Body of pancreas (tissue), 4 donors: Measurements from ENCODE around the gene PLCB1. TPM values are rescaled to one million over a fixed set of nuclear protein-coding genes. Genes with fewer than 3 reads are reported as not detected.

Experiments used
- ATAC-seq: fragments of 150-250 bp; one replicate; pipeline ENCODE4 v1.9.1; 2016
- DNase-seq, 4 donors: peaks; one replicate each; pipeline ENCODE4 v3.0.0-alpha.2; 2019
- H3K27ac ChIP-seq, 4 donors: fragments of 200-600 bp; sonication (generic); 1 replicate in 3 of 4; 2 replicates in 1 of 4; pipeline versions ENCODE4 v1.5.1 to v1.6.1; 2016 to 2019; ENCODE audit warnings: mild to moderate bottlenecking in 1 of 4, mixed read lengths in 1 of 4, moderate library complexity in 1 of 4
- H3K27me3 ChIP-seq, 2 donors: fragments of 200-600 bp; sonication (generic); one replicate each; pipeline ENCODE4 v1.6.0; 2016; ENCODE audit warnings: mild to moderate bottlenecking in 1 of 2
- H3K36me3 ChIP-seq, 2 donors: fragments of 200-600 bp; sonication (generic); replicated peaks in 1 of 2; 2 replicates each; pipeline ENCODE4 v1.5.1; 2016; ENCODE audit warnings: low read depth in 2 of 2; ENCODE audit not compliant: insufficient read depth in 1 of 2
- H3K4me1 ChIP-seq: fragments of 200-600 bp; sonication (generic); one replicate; pipeline ENCODE4 v1.6.0; 2016
- H3K4me3 ChIP-seq, 2 donors: fragments of 200-600 bp; sonication (generic); 1 replicate in 1 of 2; 2 replicates in 1 of 2; pipeline ENCODE4 v1.5.1; 2016 to 2019
- H3K9me3 ChIP-seq, 3 donors: fragments of 200-600 bp; sonication (generic); 1 replicate in 2 of 3; 2 replicates in 1 of 3; pipeline ENCODE4 v1.5.1; 2016
- POLR2A ChIP-seq, 3 donors: fragments of 450-650 bp; IDR thresholded peaks; one replicate each; pipeline ENCODE4 v1.6.1; 2016; ENCODE audit warnings: antibody characterized with exemption in 3 of 3, mild to moderate bottlenecking in 2 of 3
- WGBS, 2 donors: methylation state at CpG; one replicate each; pipeline ENCODE4 v1.1.5; 2017; 5-methylcytosine and 5-hydroxymethylcytosine counted together
- intact Hi-C: fragments of 100-400 bp; cut with DNase I; formaldehyde crosslinking; loops from one replicate; pipeline ENCODE4 v1.15.1; 2023
- total RNA-seq, 2 donors: library from RNA; depleted of rRNA; stranded (reverse); fragments of >200 nt; gene quantifications; one replicate each; pipeline ENCODE4 v1.1.0, GENCODE V29; 2016
- TF ChIP-seq, protein P1 (sequence below), 7 experiments: fragments of 450-650 bp in 4 of 7; fragments of 200-600 bp in 3 of 7; sonication (generic) in 3 of 7; IDR thresholded peaks; one replicate each; pipeline ENCODE4 v1.5.1; 2016 to 2019; ENCODE audit warnings: antibody characterized with exemption in 7 of 7

Gene PLCB1
- total RNA-seq, 2 donors from 2014 or later, result 32.9 to 46.1 TPM

DNA sequence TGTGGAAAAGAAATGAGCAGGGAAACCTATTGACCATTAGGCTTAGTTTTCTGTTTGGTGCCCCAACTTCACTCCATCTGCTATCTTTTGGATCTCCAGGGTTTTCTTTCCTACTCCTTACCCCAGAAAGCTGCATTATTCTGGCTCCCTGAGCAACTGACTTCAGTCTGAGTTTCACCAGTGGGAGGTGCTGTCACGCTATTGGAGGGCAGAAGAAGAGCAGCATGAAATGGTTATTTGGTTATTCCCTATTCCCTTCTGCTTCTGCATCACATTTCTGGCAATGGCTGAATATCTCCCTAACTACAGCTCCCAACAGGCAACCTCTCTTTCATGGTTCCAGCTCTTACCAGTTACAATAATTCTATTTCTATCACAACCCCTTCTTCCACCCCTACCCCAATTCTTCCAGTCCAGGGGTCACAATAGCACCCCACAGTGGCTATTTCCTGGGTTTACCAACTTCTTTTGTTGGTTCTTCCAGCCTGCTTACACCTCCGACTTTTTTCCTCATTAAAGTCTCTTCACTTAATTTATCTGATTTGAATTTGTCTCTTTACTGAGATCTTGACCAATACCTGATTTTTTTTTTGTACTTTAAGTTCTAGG lies 311.5 kb downstream of the PLCB1 start:
- H3K9me3 ChIP-seq, result no peaks in the 10 kb centered on the region
- 70 to 73% methylated on average over 2 of the region's 2 CpGs for WGBS, 2 donors
- no peak for DNase-seq
- no peak overlapping the region for H3K4me3 ChIP-seq
- no peaks in the 10 kb centered on the region for H3K36me3 ChIP-seq
- TF ChIP-seq POLR2A (IDR thresholded peaks at IDR 0.05), result no peak
- TF ChIP-seq, protein P1, sequence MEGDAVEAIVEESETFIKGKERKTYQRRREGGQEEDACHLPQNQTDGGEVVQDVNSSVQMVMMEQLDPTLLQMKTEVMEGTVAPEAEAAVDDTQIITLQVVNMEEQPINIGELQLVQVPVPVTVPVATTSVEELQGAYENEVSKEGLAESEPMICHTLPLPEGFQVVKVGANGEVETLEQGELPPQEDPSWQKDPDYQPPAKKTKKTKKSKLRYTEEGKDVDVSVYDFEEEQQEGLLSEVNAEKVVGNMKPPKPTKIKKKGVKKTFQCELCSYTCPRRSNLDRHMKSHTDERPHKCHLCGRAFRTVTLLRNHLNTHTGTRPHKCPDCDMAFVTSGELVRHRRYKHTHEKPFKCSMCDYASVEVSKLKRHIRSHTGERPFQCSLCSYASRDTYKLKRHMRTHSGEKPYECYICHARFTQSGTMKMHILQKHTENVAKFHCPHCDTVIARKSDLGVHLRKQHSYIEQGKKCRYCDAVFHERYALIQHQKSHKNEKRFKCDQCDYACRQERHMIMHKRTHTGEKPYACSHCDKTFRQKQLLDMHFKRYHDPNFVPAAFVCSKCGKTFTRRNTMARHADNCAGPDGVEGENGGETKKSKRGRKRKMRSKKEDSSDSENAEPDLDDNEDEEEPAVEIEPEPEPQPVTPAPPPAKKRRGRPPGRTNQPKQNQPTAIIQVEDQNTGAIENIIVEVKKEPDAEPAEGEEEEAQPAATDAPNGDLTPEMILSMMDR (IDR thresholded peaks at IDR 0.05), result no peak
- intact Hi-C loops, result no loop called here
- H3K27me3 ChIP-seq, result no peaks in the 10 kb centered on the region
- peaks cover 10% of the 10 kb centered on the region for H3K4me1 ChIP-seq
- H3K27ac ChIP-seq, result no peak overlapping the region
- no peak for ATAC-seq

DNA sequence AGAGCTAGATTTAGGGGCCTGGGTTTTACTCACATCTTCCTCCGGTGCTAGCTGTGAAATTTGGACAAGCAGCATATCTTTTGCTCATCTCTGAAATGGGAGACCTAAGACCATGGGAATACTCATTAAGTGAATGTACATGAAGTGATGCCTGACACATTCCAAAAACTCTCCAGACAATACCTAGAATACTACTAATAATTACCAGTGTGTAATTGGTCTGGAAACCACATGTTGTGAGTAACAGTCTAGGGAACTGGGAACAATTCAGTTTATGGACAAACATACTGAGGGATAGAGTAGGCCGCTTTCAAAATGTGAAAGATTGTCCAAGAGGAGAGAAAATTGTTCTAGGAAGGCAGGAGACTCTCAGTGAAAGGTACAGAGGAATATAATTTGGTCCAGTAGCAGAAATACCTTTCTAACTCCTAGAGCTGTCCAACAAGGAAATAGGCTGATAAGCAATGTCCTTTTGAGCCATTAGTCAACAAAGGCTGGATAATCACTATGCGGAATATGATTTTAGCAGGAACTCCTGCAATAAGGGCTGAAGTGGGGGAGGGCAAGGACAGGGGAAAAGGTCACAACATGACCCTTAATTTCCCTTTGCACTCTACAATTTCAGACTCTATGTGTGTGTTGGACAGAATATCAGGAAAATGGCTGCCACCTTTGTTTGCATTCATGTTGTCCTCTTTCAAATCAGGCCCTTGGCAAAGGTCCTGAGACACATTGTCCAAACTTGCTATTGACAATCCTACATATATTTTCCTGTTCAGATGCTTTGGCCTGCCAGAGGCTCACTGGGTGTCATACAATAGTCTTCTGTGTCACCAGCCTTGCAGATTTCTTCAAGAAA lies 315.4 kb downstream of the PLCB1 start:
- DNase-seq, result no peak
- no peak overlapping the region for H3K27ac ChIP-seq
- no peaks in the 10 kb centered on the region for H3K27me3 ChIP-seq
- 67 to 70% methylated on average over 3 of the region's 3 CpGs for WGBS, 2 donors
- no peaks in the 10 kb centered on the region for H3K9me3 ChIP-seq
- no peak for TF ChIP-seq POLR2A (IDR thresholded peaks at IDR 0.05)
- TF ChIP-seq, protein P1 (IDR thresholded peaks at IDR 0.05), result no peak
- no peaks in the 10 kb centered on the region for H3K36me3 ChIP-seq
- intact Hi-C loops, result no loop called here
- H3K4me1 ChIP-seq, result peaks cover 10% of the 10 kb centered on the region
- ATAC-seq, result no peak
- no peak overlapping the region for H3K4me3 ChIP-seq

DNA sequence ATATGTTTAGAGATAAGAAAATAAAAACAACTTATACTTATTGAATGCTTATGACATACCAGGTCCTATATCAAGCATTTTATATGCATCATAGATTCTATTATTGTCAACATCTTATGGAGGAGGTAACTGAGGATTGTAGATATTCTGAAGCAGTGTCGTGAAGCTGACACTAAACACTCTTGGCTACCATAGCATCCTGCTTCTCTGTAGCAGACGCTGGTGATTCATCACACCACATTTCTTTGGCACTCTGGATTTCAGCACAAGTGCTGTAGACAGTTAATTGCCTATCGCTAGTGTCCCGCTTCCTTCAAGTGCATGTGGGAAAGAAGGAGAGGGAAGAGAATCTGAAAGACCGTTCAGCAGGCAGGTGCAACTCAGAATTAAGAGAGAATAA lies 317.1 kb downstream of the PLCB1 start:
- H3K27ac ChIP-seq, result no peak overlapping the region
- H3K4me1 ChIP-seq, result peaks cover 10% of the 10 kb centered on the region
- no peaks in the 10 kb centered on the region for H3K9me3 ChIP-seq
- TF ChIP-seq POLR2A (IDR thresholded peaks at IDR 0.05), result no peak
- TF ChIP-seq, protein P1 (IDR thresholded peaks at IDR 0.05), result no peak
- H3K36me3 ChIP-seq, result no peaks in the 10 kb centered on the region
- DNase-seq (no peak), ATAC-seq (no peak)
- intact Hi-C loops, result no loop called here
- H3K27me3 ChIP-seq, result no peaks in the 10 kb centered on the region
- no peak overlapping the region for H3K4me3 ChIP-seq
- 87 to 90% methylated on average over 5 of the region's 5 CpGs for WGBS, 2 donors

DNA sequence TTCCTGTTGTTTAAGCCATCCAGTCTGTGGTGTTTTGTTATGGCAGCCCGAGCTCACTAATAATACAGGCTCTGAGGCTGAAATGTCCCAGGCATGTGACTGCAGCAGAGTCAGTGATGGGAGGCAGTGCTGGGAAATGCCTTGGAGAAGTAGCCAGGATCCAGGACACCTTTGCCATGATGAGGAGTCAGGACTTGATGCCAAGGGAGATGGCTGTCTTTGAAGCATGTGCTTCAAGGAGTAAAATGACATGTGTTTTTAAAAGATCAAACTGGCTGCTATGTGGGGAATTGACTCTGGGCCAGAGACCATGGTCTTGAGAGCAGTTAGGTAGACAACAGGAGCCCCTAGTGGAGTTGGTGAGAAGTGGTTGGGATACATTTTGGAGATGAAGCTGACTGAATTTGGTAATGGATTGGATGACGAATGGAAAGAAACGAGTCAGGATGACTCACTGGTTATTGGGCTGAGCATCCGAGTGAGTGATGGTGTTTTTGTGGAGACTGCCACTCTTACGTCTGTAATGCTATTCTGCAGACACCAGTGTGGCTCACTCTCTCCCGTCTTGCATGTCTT lies 322.2 kb downstream of the PLCB1 start:
- Histone ChIP-seq H3K36me3 (no peaks in the 10 kb centered on the region), H3K27ac (no peak overlapping the region), H3K9me3 (no peaks in the 10 kb centered on the region), H3K27me3 (no peaks in the 10 kb centered on the region), H3K4me3 (no peak overlapping the region), H3K4me1 (no peaks in the 10 kb centered on the region)
- TF ChIP-seq, protein P1 (IDR thresholded peaks at IDR 0.05), result peak in 2 of 7 experiments; percentile 31 to 37
- TF ChIP-seq POLR2A (IDR thresholded peaks at IDR 0.05), result no peak
- peak in 2 of 4 donors; percentile 19 to 26 for DNase-seq
- 67 to 82% methylated on average over 6 of the region's 6 CpGs for WGBS, 2 donors
- no peak for ATAC-seq
- intact Hi-C loops, result no loop called here
